Neutrophil (primary cell): ENCODE results near the gene TMX2.

Source experiments
- H3K27ac ChIP-seq: fragments of 200-600 bp; sonication (generic); 2 replicates; pipeline ENCODE4 v1.5.1; 2016; ENCODE audit warnings: mild to moderate bottlenecking, moderate library complexity
- H3K27me3 ChIP-seq: fragments of 200-600 bp; sonication (generic); 2 replicates; pipeline ENCODE4 v1.6.0; 2016; ENCODE audit warnings: mild to moderate bottlenecking
- H3K36me3 ChIP-seq: fragments of 200-600 bp; sonication (generic); 2 replicates; pipeline ENCODE4 v1.5.1; 2017
- H3K4me1 ChIP-seq, 2 experiments: fragments of 200-600 bp in 1 of 2; sonication (generic) in 1 of 2; 1 replicate in 1 of 2; 2 replicates in 1 of 2; pipeline versions ENCODE4 v1.5.1 to v1.6.1; 2013 to 2016; ENCODE audit warnings: low read depth in 1 of 2, low read length in 1 of 2, mild to moderate bottlenecking in 1 of 2, moderate library complexity in 1 of 2; ENCODE audit not compliant: control insufficient read depth in 1 of 2, insufficient read depth in 1 of 2
- H3K4me3 ChIP-seq, 2 experiments: fragments of 200-600 bp in 1 of 2; sonication (generic) in 1 of 2; 1 replicate in 1 of 2; 2 replicates in 1 of 2; pipeline ENCODE4 v1.5.1; 2013 to 2016; ENCODE audit warnings: low read depth in 1 of 2, low read length in 1 of 2, mild to moderate bottlenecking in 1 of 2, moderate library complexity in 1 of 2
- H3K9me3 ChIP-seq: fragments of 200-600 bp; sonication (generic); 2 replicates; pipeline ENCODE4 v1.5.1; 2016
- CTCF ChIP-seq: fragments of 200-600 bp; sonication (generic); IDR thresholded peaks from 2 replicates; pipeline ENCODE4 v1.5.1; 2016; ENCODE audit warnings: antibody characterized with exemption

TMX2 gene

GRCh38 chr11:57668434-57668782 lies 44.0 kb upstream of the TMX2 start:
- Histone ChIP-seq H3K27ac (peak overlapping the region; percentile 99), H3K27me3 (no peaks in the 10 kb centered on the region), H3K9me3 (no peaks in the 10 kb centered on the region), H3K4me3 (peak overlapping the region; percentile 67 to 99), H3K36me3 (peaks cover 16% of the 10 kb centered on the region), H3K4me1 (peaks cover 26 to 35% of the 10 kb centered on the region in 2 experiments)
- no peak for TF ChIP-seq CTCF

- no peak for TF ChIP-seq CTCF
- H3K9me3 ChIP-seq = no peaks in the 10 kb centered on the region
These were observed 38.1 kb upstream of the TMX2 start for GRCh38 chr11:57674251-57674650.

GRCh38 chr11:57675176-57675941 lies 37.0 kb upstream of the TMX2 start:
- Histone ChIP-seq H3K27me3 (no peaks in the 10 kb centered on the region), H3K4me3 (no peak overlapping the region), H3K27ac (no peak overlapping the region), H3K4me1 (no peaks in the 10 kb centered on the region), H3K9me3 (no peaks in the 10 kb centered on the region), H3K36me3 (peaks cover 73% of the 10 kb centered on the region)
- TF ChIP-seq CTCF = no peak

More at GRCh38 chr11:57674251-57674650, 38.1 kb upstream of the TMX2 start:
- no peaks in the 10 kb centered on the region for H3K27me3 ChIP-seq
- no peak overlapping the region for H3K4me3 ChIP-seq
- no peak overlapping the region for H3K27ac ChIP-seq
- H3K4me1 ChIP-seq = peaks cover 5 to 11% of the 10 kb centered on the region in 2 experiments
- H3K36me3 ChIP-seq = peaks cover 62% of the 10 kb centered on the region

- Histone ChIP-seq H3K27ac (no peak overlapping the region), H3K9me3 (no peaks in the 10 kb centered on the region), H3K36me3 (peaks cover 86% of the 10 kb centered on the region), H3K27me3 (no peaks in the 10 kb centered on the region), H3K4me3 (no peak overlapping the region), H3K4me1 (no peaks in the 10 kb centered on the region)
- no peak for TF ChIP-seq CTCF
These were observed 33.0 kb upstream of the TMX2 start for GRCh38 chr11:57679396-57679795.

GRCh38 chr11:57680552-57680874 lies 31.9 kb upstream of the TMX2 start:
- H3K4me3 ChIP-seq = no peak overlapping the region

More at GRCh38 chr11:57680552-57680874, 31.9 kb upstream of the TMX2 start:
- H3K4me1 ChIP-seq = no peaks in the 10 kb centered on the region
- no peak overlapping the region for H3K27ac ChIP-seq
- H3K9me3 ChIP-seq = no peaks in the 10 kb centered on the region
- peaks cover 86% of the 10 kb centered on the region for H3K36me3 ChIP-seq
- TF ChIP-seq CTCF = no peak
- no peaks in the 10 kb centered on the region for H3K27me3 ChIP-seq
